Endometrial microvascular endothelial cells (primary cell): Measurements from ENCODE around the gene MLLT1. TPM values are rescaled to one million over a fixed set of nuclear protein-coding genes. Genes with fewer than 3 reads are reported as not detected.
"Not testable (repeated sequence)": the region's sequence is repeated elsewhere in the genome, so short reads cannot be mapped to it uniquely, and the experiment has no call there.

Source experiments
- in situ Hi-C: cut with HindIII; loops from 2 replicates; pipeline ENCODE4 v1.10.0; 2017; ENCODE audit warnings: low sequenced_read_pairs, low pct_unique_long_range_greater_than_20kb; ENCODE audit errors: inconsistent ontology term
- total RNA-seq: library from RNA; depleted of rRNA; stranded (reverse); fragments of >200 nt; gene quantifications from one replicate; pipeline ENCODE4 v1.2.3, GENCODE V29; 2015; ENCODE audit errors: inconsistent ontology term

The MLLT1 gene
- 17.2 TPM for total RNA-seq

GRCh38 chr19:6279931-6280591 lies at the start of gene MLLT1:
MLLT1 (minus strand) TSS chr19:6279975; CDS start chr19:6279784, 191 bp downstream.
- in situ Hi-C loops = loop anchor here (10.0 to 25.0 kb wide), 3 partner anchors 55 to 143 kb away; partner anchors contain the start of genes ACSBG2, GTF2F1 and PSPN

GRCh38 chr19:6326815-6327214 lies 47.0 kb upstream of the MLLT1 start:
- in situ Hi-C loops = no loop called here

- in situ Hi-C loops = no loop called here
These were observed 45.8 kb upstream of the MLLT1 start for GRCh38 chr19:6325614-6326013.

GRCh38 chr19:6324757-6325156 lies 45.0 kb upstream of the MLLT1 start:
- in situ Hi-C loops = no loop called here

GRCh38 chr19:6322284-6322683 lies 42.5 kb upstream of the MLLT1 start:
- in situ Hi-C loops = no loop called here

- in situ Hi-C loops = no loop called here
These were observed 39.6 kb upstream of the MLLT1 start for GRCh38 chr19:6319376-6319775.

GRCh38 chr19:6318772-6319171 lies 39.0 kb upstream of the MLLT1 start:
- in situ Hi-C loops = no loop called here

GRCh38 chr19:6315646-6316045 lies 35.9 kb upstream of the MLLT1 start:
- in situ Hi-C loops = not testable (repeated sequence)

GRCh38 chr19:6313398-6313969 lies 33.7 kb upstream of the MLLT1 start:
- in situ Hi-C loops = no loop called here

GRCh38 chr19:6312018-6312417 lies 32.2 kb upstream of the MLLT1 start:
- in situ Hi-C loops = no loop called here

GRCh38 chr19:6298413-6298812 lies 18.6 kb upstream of the MLLT1 start:
- in situ Hi-C loops = loop anchor here (25.0 kb wide), 2 partner anchors 89 to 161 kb away; partner anchors contain the start of genes ACSBG2, GTF2F1 and PSPN

GRCh38 chr19:6297202-6297601 lies 17.4 kb upstream of the MLLT1 start:
- in situ Hi-C loops = loop anchor here (25.0 kb wide), 2 partner anchors 90 to 160 kb away; partner anchors contain the start of genes ACSBG2, GTF2F1 and PSPN

- in situ Hi-C loops = loop anchor here (25.0 kb wide), 2 partner anchors 95 to 155 kb away; partner anchors contain the start of genes ACSBG2, GTF2F1 and PSPN
These were observed 12.2 kb upstream of the MLLT1 start for GRCh38 chr19:6292006-6292405.

GRCh38 chr19:6288737-6289136 lies 9.0 kb upstream of the MLLT1 start:
- in situ Hi-C loops = loop anchor here (25.0 kb wide), 2 partner anchors 99 to 151 kb away; partner anchors contain the start of genes ACSBG2, GTF2F1 and PSPN

GRCh38 chr19:6287269-6287885 lies 7.6 kb upstream of the MLLT1 start:
- in situ Hi-C loops = loop anchor here (25.0 kb wide), 2 partner anchors 100 to 150 kb away; partner anchors contain the start of genes ACSBG2, GTF2F1 and PSPN

- in situ Hi-C loops = loop anchor here (25.0 kb wide), 2 partner anchors 101 to 149 kb away; partner anchors contain the start of genes ACSBG2, GTF2F1 and PSPN
These were observed 6.9 kb upstream of the MLLT1 start for GRCh38 chr19:6286676-6287075.

GRCh38 chr19:6282393-6282792 lies 2.6 kb upstream of the MLLT1 start:
- in situ Hi-C loops = loop anchor here (25.0 kb wide), 2 partner anchors 105 to 145 kb away; partner anchors contain the start of genes ACSBG2, GTF2F1 and PSPN

- in situ Hi-C loops = loop anchor here (10.0 to 25.0 kb wide), 3 partner anchors 55 to 142 kb away; partner anchors contain the start of genes ACSBG2, GTF2F1 and PSPN
These were observed 200 bp downstream of the MLLT1 start for GRCh38 chr19:6279620-6279930.
